ENCODE data around the gene THY1.
"Not testable (repeated sequence)": the region's sequence is repeated elsewhere in the genome, so short reads cannot be mapped to it uniquely, and the experiment has no call there.

Gene THY1

GRCh38 chr11:119422809-119423508 lies at the start of gene THY1:
Gene THY1 (minus strand): TSS chr11:119423172. CDS start chr11:119420905, 2,267 bp downstream.
- DNase-seq (ENCODE audit: low read depth in 2 of 2): no peak

DNA sequence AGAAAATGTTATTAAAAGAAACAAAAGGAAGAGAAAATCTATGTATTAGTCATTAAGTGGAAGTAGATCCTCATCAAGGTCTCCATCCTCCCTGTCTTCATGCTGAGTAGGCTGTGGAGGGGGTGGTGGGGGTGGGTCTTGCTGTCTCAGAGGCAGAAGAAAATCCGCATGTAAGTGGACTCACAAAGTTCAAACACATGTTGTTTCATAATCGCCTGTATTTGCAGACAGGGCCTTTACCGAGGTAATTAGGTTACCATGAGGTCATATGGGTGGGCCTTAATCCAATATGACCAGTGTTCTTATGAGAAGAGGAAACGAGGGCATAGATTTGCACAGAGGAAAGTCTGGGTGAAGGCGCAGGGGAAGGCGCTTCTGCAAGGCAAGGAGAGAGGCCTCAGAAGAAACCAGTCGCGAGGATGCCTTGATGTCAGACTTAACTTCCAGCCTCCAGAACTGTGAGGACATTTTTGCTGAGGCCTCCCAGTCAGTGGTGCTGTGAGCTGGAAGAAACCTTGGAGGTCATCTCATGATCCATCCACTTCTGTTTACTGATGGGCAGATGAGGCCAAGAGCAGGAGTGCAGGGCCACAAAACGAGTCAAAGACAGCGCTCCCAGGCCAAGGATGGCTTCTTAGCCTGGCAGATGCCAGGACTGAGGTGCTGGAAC lies 49.3 kb upstream of the THY1 start:
- no peak for DNase-seq (ENCODE audit: low read depth in 2 of 2)

DNA sequence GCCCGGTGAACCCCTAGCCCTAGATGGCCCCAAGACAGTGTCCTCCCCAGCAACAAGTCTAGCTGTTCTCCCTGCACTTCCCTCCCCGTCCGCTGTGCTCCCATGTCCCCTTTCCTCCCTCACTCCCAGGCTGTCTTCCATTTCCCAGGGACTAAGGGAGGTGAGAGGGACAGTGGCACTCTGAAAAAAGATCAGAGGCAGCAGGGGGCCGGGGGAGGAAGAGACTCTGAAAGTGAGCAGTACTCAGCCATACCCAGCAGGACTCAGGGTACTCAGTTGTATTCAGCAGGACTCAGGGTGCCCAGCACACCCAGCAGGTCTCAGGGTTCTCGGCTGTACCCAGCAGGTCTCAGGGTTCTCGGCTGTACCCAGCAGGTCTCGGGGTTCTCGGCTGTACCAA lies 48.4 kb upstream of the THY1 start:
- no peak for DNase-seq (ENCODE audit: low read depth in 2 of 2)

GRCh38 chr11:119470317-119471291 lies 47.6 kb upstream of the THY1 start:
- no peak for DNase-seq (ENCODE audit: low read depth in 2 of 2)

DNA sequence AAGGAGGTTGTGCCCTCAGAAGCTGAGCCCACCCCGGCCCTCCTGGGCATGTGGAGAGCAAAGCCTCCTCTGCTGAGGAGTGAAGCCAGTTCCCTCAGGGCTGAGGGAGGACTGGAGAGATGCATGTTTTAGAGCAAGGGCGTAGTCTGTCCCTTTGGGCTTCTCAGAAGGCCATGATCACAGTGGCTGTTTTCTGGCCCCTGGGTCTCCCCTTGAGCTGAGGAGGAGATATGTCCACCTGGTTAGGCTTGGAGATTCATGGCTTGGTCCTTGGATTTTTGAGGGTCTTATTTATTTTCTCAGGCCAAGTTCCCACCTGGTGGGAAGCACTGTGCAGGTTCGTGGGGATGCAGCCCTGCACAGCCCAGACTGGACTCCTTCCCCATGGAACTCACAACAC lies 46.5 kb upstream of the THY1 start:
- DNase-seq (ENCODE audit: low read depth in 2 of 2): no peak

DNA sequence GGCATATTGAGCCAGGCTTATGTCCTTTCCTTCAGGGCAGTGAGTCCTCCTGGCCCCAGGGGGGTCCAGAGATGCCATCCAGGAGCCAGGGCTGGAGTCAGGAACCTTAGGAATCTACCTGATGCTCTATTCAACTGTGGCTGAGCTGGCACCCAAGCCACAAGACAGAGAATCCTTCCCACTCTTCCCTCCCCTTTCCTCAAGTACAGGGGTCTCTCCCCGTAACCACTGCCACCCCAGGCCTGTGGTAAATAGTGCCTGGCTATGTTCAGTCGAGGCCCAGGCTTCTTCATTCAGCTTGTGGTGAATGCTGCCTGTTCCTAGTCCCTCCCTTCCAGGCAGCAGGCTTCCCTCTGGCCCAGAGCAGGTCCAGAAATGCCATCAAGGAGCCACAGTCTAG lies 45.5 kb upstream of the THY1 start:
- DNase-seq (ENCODE audit: low read depth in 2 of 2): no peak

GRCh38 chr11:119461229-119461963 lies 38.4 kb upstream of the THY1 start:
- DNase-seq (ENCODE audit: low read depth in 2 of 2): no peak

GRCh38 chr11:119460582-119460981 lies 37.6 kb upstream of the THY1 start:
- DNase-seq (ENCODE audit: low read depth in 2 of 2): no peak

- DNase-seq (ENCODE audit: low read depth in 2 of 2): no peak
Observed at GRCh38 chr11:119460097-119460496, 37.1 kb upstream of the THY1 start.

DNA sequence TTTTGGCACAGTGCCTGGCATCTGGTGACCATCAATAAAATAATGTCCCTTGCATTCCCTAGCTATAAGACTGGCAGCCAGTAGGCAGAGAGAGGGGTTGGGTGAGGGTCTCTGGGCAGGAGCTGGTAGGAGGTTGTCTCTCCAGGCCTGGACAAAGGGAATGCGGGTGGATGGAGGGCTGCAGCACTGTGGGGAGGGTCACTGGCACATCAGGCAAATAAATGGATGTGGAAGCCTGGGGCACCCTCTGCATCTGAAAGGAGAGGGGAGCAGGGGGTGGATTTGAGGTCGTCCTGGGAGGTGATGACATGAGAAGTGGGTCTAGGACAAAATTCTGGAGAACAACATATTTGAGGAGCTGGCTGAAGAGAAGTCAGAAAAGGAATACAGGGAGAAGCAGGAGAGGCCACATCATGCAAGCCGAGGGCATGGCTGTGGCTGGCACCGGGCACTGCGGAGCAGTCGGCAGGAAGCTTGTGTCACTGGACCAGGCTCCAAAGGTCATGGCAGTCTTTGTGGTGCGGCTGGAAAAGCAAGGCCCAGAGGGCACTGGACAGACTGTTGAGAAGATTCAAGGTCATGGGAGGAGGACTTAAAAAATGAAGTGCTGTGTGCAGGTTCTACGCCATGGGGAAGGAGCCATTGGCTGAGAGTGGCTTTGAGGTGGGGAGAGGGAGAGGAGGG lies 36.5 kb upstream of the THY1 start:
- no peak for DNase-seq (ENCODE audit: low read depth in 2 of 2)

GRCh38 chr11:119455708-119456107 lies 32.7 kb upstream of the THY1 start:
- DNase-seq (ENCODE audit: low read depth in 2 of 2): not testable (repeated sequence)

DNA sequence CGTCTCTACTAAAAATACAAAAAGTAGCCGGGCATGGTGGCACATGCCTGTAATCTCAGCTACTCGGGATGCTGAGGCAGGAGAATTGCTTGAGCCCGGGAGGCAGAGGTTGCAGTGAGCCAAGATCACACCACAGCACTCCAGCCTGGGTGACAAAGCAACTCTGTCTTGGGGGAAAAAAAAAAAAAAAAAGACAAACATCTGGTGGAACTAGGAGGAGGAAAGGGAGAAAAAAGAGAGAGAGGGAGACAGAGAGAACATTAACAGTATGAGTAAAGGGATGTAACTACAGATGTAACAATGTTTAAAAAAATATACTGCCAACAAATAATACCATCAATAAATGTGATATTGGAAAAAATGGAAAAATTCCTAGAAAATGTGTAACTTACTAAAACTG lies 32.3 kb upstream of the THY1 start:
- DNase-seq (ENCODE audit: low read depth in 2 of 2): not testable (repeated sequence)

DNA sequence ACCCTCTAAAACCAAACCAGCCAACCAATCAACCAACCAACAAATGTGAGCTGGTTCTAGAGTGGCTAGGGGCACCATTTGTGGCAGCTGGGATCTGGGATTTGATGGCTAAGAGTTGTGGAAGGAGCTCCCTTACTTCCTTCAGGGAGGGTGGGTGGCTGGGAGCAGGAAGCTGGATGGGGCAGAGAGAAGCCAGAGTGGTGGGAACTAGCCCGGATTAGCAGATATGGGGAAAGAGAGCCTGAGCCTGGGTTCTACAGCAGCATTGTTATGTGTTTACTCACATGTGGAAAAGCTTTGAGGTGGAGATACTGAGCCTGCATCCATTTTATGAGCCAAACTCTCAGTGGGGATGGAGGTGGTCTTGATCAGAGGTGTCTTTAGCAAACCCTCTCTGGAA lies 30.9 kb upstream of the THY1 start:
- no peak for DNase-seq (ENCODE audit: low read depth in 2 of 2)

DNA sequence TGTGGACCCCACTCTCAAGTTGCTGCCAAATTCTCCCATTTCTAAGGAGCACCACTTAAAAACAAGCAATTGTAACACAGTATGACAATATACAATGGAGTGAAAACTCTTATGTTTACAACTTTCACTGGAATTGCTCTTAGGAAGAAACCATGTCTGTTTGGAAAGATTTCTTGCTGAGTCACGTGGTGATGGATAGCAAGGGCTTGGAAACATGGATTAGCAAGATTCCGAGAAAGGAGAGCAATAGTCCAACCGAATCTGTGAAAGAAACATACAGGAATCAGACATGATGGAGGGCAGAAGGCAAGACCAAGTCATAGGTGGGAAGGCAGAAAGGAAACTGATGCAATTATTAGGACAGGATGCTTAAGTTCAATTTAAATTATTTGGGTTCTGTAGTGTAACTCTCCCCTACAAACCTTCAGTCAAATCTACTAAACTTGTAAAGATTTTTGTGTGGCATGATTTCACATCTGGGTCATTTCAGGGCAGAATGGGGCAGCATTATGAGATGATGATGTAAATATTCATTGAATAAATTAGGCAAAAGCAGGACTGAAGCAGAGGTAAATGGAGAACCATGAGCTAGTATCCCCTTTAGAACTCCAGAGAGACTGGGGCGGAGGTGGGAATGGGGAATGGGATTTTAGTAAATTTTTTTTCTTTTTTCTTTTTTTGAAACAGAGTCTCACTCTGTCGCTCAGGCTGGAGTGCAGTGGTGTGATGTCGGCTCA lies 27.8 kb upstream of the THY1 start:
- DNase-seq (ENCODE audit: low read depth in 2 of 2): no peak

DNA sequence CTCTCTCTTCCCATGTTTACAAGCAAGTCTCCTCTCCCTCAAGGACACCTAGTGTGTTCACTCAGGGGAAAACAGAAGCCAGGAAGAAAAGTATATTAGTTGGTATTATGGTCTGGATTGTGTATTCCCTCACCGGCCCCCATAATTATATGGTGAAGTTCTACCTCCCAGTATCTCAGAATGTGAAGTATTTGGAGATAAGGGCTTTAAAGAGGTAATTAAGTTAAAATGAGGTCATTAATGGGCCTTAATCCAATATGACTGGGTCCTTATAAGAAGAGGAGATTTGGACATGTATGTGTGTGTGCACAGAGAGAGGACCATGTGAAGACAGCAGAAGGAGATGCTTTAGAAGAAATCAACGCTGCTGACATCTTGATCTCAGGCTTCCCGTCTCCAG lies 26.5 kb upstream of the THY1 start:
- no peak for DNase-seq (ENCODE audit: low read depth in 2 of 2)

GRCh38 chr11:119448380-119448779 lies 25.4 kb upstream of the THY1 start:
- DNase-seq (ENCODE audit: low read depth in 2 of 2): no peak

- DNase-seq (ENCODE audit: low read depth in 2 of 2): no peak
Observed at GRCh38 chr11:119447664-119448242, 24.8 kb upstream of the THY1 start.

DNA sequence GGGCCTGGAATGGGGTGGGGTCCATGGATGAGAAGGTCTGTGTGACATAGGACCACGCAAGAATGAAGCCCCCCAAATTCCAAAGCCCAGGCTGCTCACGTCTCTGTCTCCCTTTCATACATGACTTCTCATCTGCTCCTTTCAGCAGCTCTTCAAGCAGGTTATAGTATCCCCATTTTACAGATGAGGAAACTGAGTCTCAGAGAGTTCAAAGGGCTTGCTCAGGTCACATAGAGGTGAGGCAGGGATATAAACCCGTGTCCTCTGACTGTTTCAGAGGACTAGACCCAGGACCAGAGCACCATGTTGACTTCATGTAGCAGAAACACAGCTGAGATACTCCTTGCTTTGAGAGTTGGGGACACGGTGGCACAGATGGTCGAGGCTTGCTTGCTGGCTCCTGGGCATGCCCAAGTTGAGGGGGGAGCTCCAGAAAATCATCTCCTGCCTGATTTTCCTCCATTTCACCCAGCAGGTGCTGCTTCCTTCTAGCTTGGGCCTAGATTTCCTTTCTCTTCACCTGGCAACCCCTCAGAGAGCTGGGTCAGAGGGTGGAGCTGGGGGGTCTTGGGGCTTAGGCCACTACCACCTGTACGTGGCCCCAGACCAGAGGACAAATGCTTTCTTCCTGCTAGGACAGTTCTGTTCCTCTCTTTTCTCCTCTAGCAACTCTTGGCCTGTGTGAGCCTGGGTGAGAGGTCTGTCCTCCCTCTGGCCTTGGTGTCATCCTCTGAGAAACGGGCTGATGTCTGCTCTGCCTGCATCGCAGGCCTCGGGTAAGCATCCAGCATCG lies 24.1 kb upstream of the THY1 start:
- no peak for DNase-seq (ENCODE audit: low read depth in 2 of 2)

DNA sequence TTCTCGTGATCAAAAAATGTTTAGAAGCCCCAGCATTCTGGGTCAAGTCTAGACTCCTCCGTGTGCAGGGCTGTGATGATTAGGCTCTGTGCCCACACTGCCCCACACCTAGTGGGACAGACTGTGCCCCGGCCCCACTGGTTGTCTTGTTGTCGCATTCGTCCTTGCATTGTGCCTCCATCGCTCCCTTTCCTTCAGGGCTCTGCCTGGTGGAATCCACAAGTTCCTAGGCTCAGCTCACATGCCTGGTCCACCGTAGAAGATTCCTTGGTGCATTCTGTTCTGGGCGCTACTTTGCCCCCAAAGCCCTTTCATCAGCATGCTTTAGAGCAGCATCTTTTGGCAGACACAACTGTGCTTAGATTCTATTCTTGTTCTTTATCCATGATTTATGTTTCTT lies 23.5 kb upstream of the THY1 start:
- DNase-seq (ENCODE audit: low read depth in 2 of 2): no peak

All from activated CD8-positive, alpha-beta memory T cell treated with anti-CD3 and anti-CD28 coated beads for 4 hours (primary cell).